GM19043 (cell line): ENCODE data around the gene CCDC68.

ENCODE experiments used
- ATAC-seq: cut with Tn5 transposase; IDR thresholded peaks from one replicate; pipeline ENCODE4 v1.9.1; 2021; ENCODE audit warnings: low read depth; ENCODE audit not compliant: unreplicated experiment

CCDC68 gene

DNA sequence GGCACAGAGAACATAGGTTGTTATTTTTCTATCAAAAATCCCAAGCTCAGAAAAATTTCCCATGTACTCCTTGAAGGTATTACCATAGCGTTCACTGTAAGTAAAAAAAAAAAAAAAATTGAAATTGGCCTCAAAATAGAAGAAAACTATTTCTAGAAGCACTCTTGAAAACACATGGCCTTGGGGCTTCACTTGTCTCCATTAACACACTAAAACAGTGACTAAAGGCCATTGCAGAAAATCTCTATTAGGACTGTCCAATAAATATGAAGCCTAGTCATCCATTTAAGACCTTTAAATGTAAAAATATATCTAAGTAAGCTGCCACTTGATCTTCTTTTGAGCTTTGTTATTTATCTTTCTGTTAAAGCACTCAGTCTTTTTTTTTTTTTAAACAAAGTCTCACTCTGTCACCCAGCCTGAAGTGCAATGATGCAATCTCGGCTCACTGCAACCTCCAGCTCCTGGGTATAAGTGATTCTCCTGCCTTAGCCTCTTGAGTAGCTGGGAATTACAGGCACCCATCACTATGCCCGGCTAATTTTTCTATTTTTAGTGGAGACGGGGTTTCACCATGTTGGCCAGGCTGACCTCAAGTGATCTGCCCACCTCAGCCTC, 35.8 kb downstream of the CCDC68 start:
- no peak for ATAC-seq

GRCh38 chr18:54919412-54919811, 39.8 kb downstream of the CCDC68 start:
- ATAC-seq, result no peak

DNA sequence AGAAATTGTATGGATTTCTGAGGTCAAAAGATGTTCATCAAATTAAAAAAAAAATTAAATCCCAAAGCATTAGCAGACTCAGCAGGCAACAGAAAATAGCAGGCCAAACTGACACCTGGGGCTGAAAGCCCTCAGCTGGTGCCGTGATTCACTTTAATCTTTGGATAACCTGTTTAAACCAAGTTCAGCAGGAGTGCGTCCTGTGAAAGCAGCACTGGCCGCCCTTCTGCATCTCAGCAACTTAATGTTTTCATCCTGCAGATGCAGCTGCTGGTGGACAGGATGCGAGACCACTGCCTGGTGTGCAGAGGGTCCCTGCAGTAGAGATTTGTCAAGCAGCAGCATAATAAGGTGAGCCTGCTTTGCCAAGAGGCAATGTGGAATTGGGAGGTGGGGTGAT, 41.2 kb downstream of the CCDC68 start:
- no peak for ATAC-seq

GRCh38 chr18:54916507-54916906, 42.8 kb downstream of the CCDC68 start:
- ATAC-seq, result no peak

DNA sequence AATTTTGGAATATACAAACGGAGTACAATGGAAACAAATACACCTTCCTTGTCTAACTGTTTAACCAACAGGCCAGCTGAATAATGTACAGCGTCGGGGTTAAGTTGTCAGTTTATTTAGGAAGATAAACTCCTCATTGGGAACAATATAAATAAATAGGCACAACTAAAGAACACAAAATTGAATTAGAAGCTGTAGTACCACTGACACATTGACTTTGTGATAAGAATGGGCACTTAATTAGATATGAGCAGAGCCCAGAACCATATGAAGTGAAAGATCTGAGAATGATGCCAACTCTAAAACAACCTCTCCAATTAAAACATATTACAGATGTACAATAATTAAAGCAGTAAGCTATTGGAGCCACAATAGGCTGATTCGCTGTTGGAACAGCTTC, 44.4 kb downstream of the CCDC68 start:
- no peak for ATAC-seq

GRCh38 chr18:54911551-54911950, 47.7 kb downstream of the CCDC68 start:
- no peak for ATAC-seq

GRCh38 chr18:54910161-54910919, 48.9 kb downstream of the CCDC68 start:
- no peak for ATAC-seq

DNA sequence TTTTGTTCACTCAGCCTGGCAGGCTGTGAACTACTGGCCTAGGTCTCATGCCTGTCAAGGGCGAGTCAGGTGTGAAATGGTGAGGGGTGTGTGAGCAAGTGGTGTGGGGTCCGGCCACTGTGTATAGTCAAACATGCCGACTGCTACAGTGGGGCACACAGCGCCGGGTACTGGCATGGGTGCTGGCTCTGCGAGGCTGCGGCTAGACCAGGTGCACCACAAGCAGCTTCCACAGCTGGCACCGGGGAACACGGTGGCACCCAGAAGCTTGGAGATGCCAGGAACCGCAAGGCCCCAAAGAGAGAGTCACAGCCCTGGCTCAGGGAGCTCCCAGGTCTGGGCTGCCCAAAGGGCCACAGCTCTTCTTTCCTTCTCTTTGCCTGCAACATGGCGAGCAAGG, 49.7 kb downstream of the CCDC68 start:
- ATAC-seq, result no peak

DNA sequence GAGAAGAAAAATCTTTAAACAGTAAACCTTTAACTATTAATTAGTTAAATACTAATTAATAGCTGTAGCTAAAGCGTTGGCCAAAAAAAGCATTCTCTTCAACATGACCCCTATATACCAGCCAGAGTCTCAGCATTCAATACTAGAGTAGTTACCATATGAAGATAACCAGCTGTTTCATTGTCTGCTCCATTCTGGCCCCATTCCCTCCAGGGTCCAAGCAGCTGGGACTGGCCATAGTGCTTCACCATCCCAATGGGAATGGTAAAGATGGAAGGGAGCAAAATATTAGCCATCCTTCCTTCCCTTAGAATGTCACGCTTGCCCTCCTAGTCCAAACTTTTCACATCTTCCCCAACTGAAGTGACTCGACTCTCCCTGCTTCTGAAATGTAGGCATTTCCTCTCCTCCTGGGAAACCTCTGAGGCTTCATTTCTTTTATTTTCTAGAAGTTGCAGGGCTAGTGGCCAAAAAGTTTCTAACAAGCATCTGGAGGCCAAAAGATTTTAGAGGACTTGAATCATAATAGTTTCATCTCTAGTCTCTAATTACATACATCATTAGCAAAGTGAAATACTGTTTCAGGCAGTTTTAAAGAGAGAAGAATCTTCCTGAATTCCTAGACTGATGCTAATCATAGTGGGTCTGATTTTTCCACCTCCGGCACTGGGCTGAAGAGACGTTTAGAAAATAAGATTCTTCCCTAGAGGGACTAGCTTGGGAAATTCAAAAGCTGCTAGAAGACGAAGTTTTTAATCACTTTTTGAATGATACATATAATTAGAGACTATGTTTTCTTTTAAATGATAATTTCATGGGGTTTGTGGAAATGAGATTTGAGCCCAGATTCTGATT, 52.7 kb downstream of the CCDC68 start:
- ATAC-seq, result no peak

- ATAC-seq, result no peak
Observed at GRCh38 chr18:54905629-54906028, 53.6 kb downstream of the CCDC68 start.

DNA sequence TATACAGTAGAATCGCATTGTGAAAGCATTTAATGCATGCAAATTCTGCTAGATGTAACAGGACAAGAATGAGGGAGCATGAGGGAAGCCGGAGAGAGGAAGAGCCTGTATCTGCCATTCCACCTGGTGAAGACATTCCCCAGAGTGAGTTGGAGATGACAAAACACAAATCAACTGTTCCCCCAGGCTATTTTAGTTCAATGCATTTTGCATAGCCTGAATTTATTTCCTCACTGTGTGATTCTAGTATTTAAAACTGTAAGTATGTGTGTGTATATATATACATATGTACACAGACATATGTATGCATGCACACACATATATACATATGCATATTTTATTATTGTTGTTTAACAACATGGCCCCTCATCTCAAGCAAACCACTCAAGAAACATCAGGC, 54.7 kb downstream of the CCDC68 start:
- no peak for ATAC-seq

DNA sequence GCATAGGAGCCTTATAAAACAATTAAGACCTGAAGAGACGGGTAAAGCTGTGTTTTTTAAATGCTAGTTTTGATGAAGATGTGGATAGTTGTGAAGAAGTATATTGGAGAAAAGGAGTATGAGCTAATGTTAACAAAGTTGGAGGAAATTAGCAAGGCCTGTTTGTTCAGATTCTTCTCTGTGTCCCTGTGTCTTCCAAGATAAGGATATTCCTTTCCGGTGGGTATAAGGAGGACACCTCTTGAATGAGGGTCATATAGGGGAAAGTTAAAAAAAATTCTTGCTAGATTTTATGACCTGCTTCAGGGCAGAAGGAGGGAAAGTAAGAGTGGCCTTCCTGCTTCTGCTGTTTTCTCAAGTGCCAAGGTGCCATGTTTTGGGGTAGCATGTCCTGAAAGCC, 59.0 kb downstream of the CCDC68 start:
- no peak for ATAC-seq

DNA sequence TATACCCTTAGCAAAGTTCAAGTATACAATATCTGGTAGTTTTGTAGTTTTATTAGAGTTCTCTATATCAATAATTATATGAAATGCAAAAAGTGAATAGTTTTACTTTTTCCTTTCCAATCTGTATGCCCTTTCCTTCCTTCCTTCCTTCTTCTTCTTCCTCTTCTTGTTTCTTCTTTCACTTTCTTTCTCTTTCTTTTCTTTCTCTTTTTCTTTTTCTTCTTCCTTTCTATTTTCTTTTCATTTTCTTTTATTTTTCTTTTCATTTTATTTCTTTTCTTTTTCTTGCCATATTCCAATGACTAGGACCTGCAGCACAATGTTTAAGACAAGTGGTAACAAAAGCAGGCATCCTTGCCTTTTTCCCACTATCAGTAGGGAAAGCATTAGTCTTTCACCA, 59.8 kb downstream of the CCDC68 start:
- no peak for ATAC-seq

DNA sequence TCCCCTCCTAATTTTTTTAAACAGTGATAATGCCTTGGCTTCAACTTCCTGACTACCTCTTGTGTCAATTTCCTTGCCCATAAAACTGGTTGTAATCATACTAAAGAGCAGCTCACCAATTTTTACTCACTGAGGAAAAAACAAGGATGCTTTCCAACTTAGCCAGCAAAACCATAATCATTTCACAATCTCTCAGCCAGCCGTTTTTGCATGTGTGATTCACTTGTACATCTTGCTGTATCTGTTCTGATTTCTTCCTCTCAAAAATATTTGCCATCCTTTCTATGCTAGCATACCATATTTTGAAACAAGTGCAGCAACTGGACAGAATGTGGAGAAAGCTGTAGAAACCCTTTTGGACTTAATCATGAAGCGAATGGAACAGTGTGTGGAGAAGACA, 70.3 kb downstream of the CCDC68 start:
- ATAC-seq, result no peak

DNA sequence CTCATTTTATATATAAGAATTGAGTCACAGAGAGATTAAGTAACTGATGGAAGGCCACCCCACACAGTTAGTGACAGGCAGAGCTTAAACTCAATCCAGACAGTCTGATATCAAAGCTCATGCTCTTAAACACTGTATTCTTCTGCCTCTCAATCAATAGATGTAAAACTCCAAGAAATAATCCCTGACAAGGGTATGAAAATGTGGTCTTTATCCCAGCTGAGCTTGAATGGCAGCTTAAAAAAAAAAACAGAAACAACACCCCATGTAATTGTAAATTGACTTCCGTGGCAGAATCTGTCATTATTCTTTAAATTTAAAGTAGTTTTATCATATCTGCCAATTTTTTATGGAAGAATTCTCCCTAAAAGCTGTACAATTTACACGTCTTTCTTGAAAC, 70.9 kb downstream of the CCDC68 start:
- ATAC-seq, result no peak

- ATAC-seq, result no peak
Observed at GRCh38 chr18:54883816-54884604, 75.3 kb downstream of the CCDC68 start.

GRCh38 chr18:54882318-54882717, 76.9 kb downstream of the CCDC68 start:
- ATAC-seq, result no peak

GRCh38 chr18:54881229-54881768, 78.0 kb downstream of the CCDC68 start:
- no peak for ATAC-seq

- ATAC-seq, result no peak
Observed at GRCh38 chr18:54880395-54881105, 78.7 kb downstream of the CCDC68 start.

- no peak for ATAC-seq
Observed at GRCh38 chr18:54879691-54880090, 79.6 kb downstream of the CCDC68 start.
